Mononuclear cell (primary cell): ENCODE data around the gene SEZ6L. TPM values are rescaled to one million over a fixed set of nuclear protein-coding genes. Genes with fewer than 3 reads are reported as not detected.

Source experiments
- H3K27me3 ChIP-seq: 2 replicates; pipeline ENCODE4 v1.6.0; 2011; ENCODE audit warnings: low read length, control low read depth; ENCODE audit not compliant: insufficient read depth
- H3K4me1 ChIP-seq: 2 replicates; pipeline ENCODE4 v1.5.1; 2011; ENCODE audit warnings: mild to moderate bottlenecking, low read length, control low read depth; ENCODE audit not compliant: insufficient read depth
- H3K4me3 ChIP-seq: 2 replicates; pipeline ENCODE4 v1.5.1; 2011; ENCODE audit warnings: mild to moderate bottlenecking, low read length, moderate library complexity
- H3K9me3 ChIP-seq: 2 replicates; pipeline ENCODE4 v1.5.1; 2011; ENCODE audit warnings: low read depth, mild to moderate bottlenecking, control low read depth, low read length
- total RNA-seq: library from RNA; depleted of rRNA; stranded (reverse); fragments of >200 nt; gene quantifications from one replicate; pipeline ENCODE4 v1.2.3, GENCODE V29; 2012

Gene SEZ6L
- total RNA-seq, 1 donor = 0.84 TPM

GRCh38 chr22:26202280-26202924 lies 33.1 kb downstream of the SEZ6L start:
- Histone ChIP-seq H3K4me1 (no peaks in the 10 kb centered on the region), H3K27me3 (no peaks in the 10 kb centered on the region), H3K4me3 (no peak overlapping the region), H3K9me3 (no peaks in the 10 kb centered on the region)

GRCh38 chr22:26205494-26205893 lies 36.2 kb downstream of the SEZ6L start:
- Histone ChIP-seq H3K4me3 (no peak overlapping the region), H3K4me1 (no peaks in the 10 kb centered on the region), H3K9me3 (no peaks in the 10 kb centered on the region), H3K27me3 (no peaks in the 10 kb centered on the region)

- Histone ChIP-seq H3K4me1 (no peaks in the 10 kb centered on the region), H3K27me3 (peaks cover 2% of the 10 kb centered on the region), H3K4me3 (no peak overlapping the region), H3K9me3 (no peaks in the 10 kb centered on the region)
These were observed 41.1 kb downstream of the SEZ6L start for GRCh38 chr22:26210334-26210733.

- Histone ChIP-seq H3K4me3 (no peak overlapping the region), H3K27me3 (peaks cover 2% of the 10 kb centered on the region), H3K4me1 (no peaks in the 10 kb centered on the region), H3K9me3 (no peaks in the 10 kb centered on the region)
These were observed 44.6 kb downstream of the SEZ6L start for GRCh38 chr22:26213826-26214225.

GRCh38 chr22:26214466-26214865 lies 45.2 kb downstream of the SEZ6L start:
- peaks cover 2% of the 10 kb centered on the region for H3K27me3 ChIP-seq
- H3K4me3 ChIP-seq = no peak overlapping the region
- H3K9me3 ChIP-seq = no peaks in the 10 kb centered on the region

GRCh38 chr22:26215736-26216135 lies 46.5 kb downstream of the SEZ6L start:
- Histone ChIP-seq H3K9me3 (no peaks in the 10 kb centered on the region), H3K4me3 (no peak overlapping the region), H3K27me3 (peaks cover 2% of the 10 kb centered on the region), H3K4me1 (no peaks in the 10 kb centered on the region)

More at GRCh38 chr22:26214466-26214865, 45.2 kb downstream of the SEZ6L start:
- H3K4me1 ChIP-seq = no peaks in the 10 kb centered on the region

- Histone ChIP-seq H3K9me3 (no peaks in the 10 kb centered on the region), H3K4me3 (no peak overlapping the region), H3K27me3 (no peaks in the 10 kb centered on the region), H3K4me1 (no peaks in the 10 kb centered on the region)
These were observed 55.9 kb downstream of the SEZ6L start for GRCh38 chr22:26225207-26225606.

GRCh38 chr22:26226538-26227297 lies 57.5 kb downstream of the SEZ6L start:
- no peak overlapping the region for H3K4me3 ChIP-seq
- no peaks in the 10 kb centered on the region for H3K27me3 ChIP-seq
- no peaks in the 10 kb centered on the region for H3K4me1 ChIP-seq
- H3K9me3 ChIP-seq = no peaks in the 10 kb centered on the region

- H3K4me1 ChIP-seq = no peaks in the 10 kb centered on the region
These were observed 60.6 kb downstream of the SEZ6L start for GRCh38 chr22:26229910-26230309.

GRCh38 chr22:26234296-26234695 lies 65.0 kb downstream of the SEZ6L start:
- Histone ChIP-seq H3K9me3 (no peaks in the 10 kb centered on the region), H3K4me3 (no peak overlapping the region), H3K27me3 (no peaks in the 10 kb centered on the region), H3K4me1 (no peaks in the 10 kb centered on the region)

More at GRCh38 chr22:26229910-26230309, 60.6 kb downstream of the SEZ6L start:
- Histone ChIP-seq H3K4me3 (no peak overlapping the region), H3K27me3 (no peaks in the 10 kb centered on the region), H3K9me3 (no peaks in the 10 kb centered on the region)

GRCh38 chr22:26235792-26236487 lies 66.7 kb downstream of the SEZ6L start:
- H3K27me3 ChIP-seq = no peaks in the 10 kb centered on the region
- H3K4me1 ChIP-seq = no peaks in the 10 kb centered on the region
- H3K9me3 ChIP-seq = no peaks in the 10 kb centered on the region
- no peak overlapping the region for H3K4me3 ChIP-seq

- H3K27me3 ChIP-seq = no peaks in the 10 kb centered on the region
- no peaks in the 10 kb centered on the region for H3K9me3 ChIP-seq
- no peak overlapping the region for H3K4me3 ChIP-seq
- no peaks in the 10 kb centered on the region for H3K4me1 ChIP-seq
These were observed 67.7 kb downstream of the SEZ6L start for GRCh38 chr22:26236991-26237390.

- no peaks in the 10 kb centered on the region for H3K9me3 ChIP-seq
These were observed 69.3 kb downstream of the SEZ6L start for GRCh38 chr22:26238596-26238995.

GRCh38 chr22:26239581-26239980 lies 70.3 kb downstream of the SEZ6L start:
- Histone ChIP-seq H3K9me3 (no peaks in the 10 kb centered on the region), H3K4me3 (no peak overlapping the region), H3K4me1 (no peaks in the 10 kb centered on the region), H3K27me3 (no peaks in the 10 kb centered on the region)

More at GRCh38 chr22:26238596-26238995, 69.3 kb downstream of the SEZ6L start:
- Histone ChIP-seq H3K27me3 (no peaks in the 10 kb centered on the region), H3K4me3 (no peak overlapping the region), H3K4me1 (no peaks in the 10 kb centered on the region)

GRCh38 chr22:26241361-26241760 lies 72.1 kb downstream of the SEZ6L start:
- H3K4me1 ChIP-seq = no peaks in the 10 kb centered on the region
- no peaks in the 10 kb centered on the region for H3K27me3 ChIP-seq
- no peaks in the 10 kb centered on the region for H3K9me3 ChIP-seq
- H3K4me3 ChIP-seq = no peak overlapping the region
